H1 (cell line): Measurements from ENCODE around the gene ACTA2. TPM values are rescaled to one million over a fixed set of nuclear protein-coding genes. Genes with fewer than 3 reads are reported as not detected.

Experiments used
- CBX8 ChIP-seq: fragments of 300-800, 300-1000 bp; sonication (generic); IDR thresholded peaks from 2 replicates; pipeline ENCODE4 v1.7.1; 2016; ENCODE audit warnings: low read depth, low read length, borderline replicate concordance
- CHD2 ChIP-seq: IDR thresholded peaks from 2 replicates; pipeline ENCODE4 v1.6.1; 2012; ENCODE audit warnings: low read length, improper control_type of control experiment
- CREB1 ChIP-seq: IDR thresholded peaks from 2 replicates; pipeline ENCODE4 v1.6.1; 2012; ENCODE audit warnings: inconsistent platforms
- CTBP2 ChIP-seq: IDR thresholded peaks from 2 replicates; pipeline ENCODE4 v1.7.0; 2011; ENCODE audit warnings: borderline replicate concordance, mild to moderate bottlenecking, moderate library complexity, mixed read lengths, low read length; ENCODE audit not compliant: insufficient read depth, insufficient read length
- EZH2 ChIP-seq: fragments of 200-600 bp; sonication (generic); IDR thresholded peaks from 2 replicates; pipeline ENCODE4 v1.7.1; 2012; ENCODE audit warnings: low read depth, mild to moderate bottlenecking, moderate library complexity, low read length, inconsistent platforms; ENCODE audit not compliant: severe bottlenecking
- PHF8 ChIP-seq: fragments of 200-600 bp; sonication (generic); conservative IDR thresholded peaks from 2 replicates; pipeline ENCODE4 v1.7.1; 2012; ENCODE audit warnings: low read depth, mild to moderate bottlenecking, inconsistent platforms, low read length, moderate library complexity
- POU5F1 ChIP-seq: IDR thresholded peaks from 2 replicates; pipeline ENCODE4 v1.6.1; 2011; ENCODE audit warnings: low read depth, mild to moderate bottlenecking, low read length, moderate library complexity
- RAD21 ChIP-seq, 2 experiments: IDR thresholded peaks in 1 of 2; conservative IDR thresholded peaks in 1 of 2; 2 replicates each; pipeline ENCODE4 v1.6.1; 2011; ENCODE audit warnings: low read depth in 2 of 2, low read length in 2 of 2, improper control_type of control experiment in 1 of 2, inconsistent platforms in 1 of 2, mild to moderate bottlenecking in 1 of 2, moderate library complexity in 1 of 2
- TCF12 ChIP-seq: IDR thresholded peaks from 2 replicates; pipeline ENCODE4 v1.6.1; 2011; ENCODE audit warnings: low read depth, mild to moderate bottlenecking, low read length
- polyA plus RNA-seq, 7 experiments: library from polyadenylated mRNA; depleted of rRNA in 3 of 7; stranded (reverse) in 5 of 7; unstranded in 2 of 7; fragments of >200 nt in 5 of 7; fragments of 200-250 nt in 2 of 7; gene quantifications; 1 replicate in 5 of 7; 2 replicates in 1 of 7; 4 replicates in 1 of 7; pipeline versions ENCODE4 v1.2.1 to v1.2.3, GENCODE V29; 2011 to 2013; ENCODE audit warnings: missing spikeins in 2 of 7, mixed read lengths in 2 of 7
- total RNA-seq: library from RNA; stranded (reverse); fragmentation: NEBNext Ultra II Directional; extraction: Animal tissue kit (Norgen Biotek cat#: 25700); gene quantifications from 2 replicates; pipeline ENCODE4 v1.2.1, GENCODE V29; 2021

ACTA2 gene
- total and polyA plus RNA-seq, 2 of the 8 experiments (the other 6 are each of a cell fraction or from before 2014, with no cell fraction given) = 3.5 to 8.9 TPM

DNA sequence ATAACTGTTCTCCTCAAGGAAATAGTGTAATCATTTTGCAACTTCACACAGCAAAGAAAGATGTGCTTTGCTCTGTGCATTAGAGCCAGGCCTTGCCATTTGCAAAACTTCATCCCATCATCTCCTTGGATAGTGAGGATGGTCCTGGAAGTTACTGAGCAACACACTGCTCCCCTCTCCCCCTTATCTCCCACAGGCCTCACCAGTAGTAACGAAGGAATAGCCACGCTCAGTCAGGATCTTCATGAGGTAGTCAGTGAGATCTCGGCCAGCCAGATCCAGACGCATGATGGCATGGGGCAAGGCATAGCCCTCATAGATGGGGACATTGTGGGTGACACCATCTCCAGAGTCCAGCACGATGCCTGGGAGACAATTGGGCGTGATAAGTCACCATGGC, 11.5 kb downstream of the ACTA2 start (continued):
- TF ChIP-seq EZH2 (no peak), POU5F1 (no peak), RAD21 (IDR thresholded peaks at IDR 0.05 in 1 of 2, conservative IDR thresholded peaks at IDR 0.05 in 1 of 2; ENCODE audit: low read depth in 2 of 2, low read length in 2 of 2) (no peak), CTBP2 (no peak), TCF12 (no peak), CREB1 (no peak), CBX8 (no peak), CHD2 (no peak), PHF8 (no peak)
